MCF 10A (cell line): ENCODE measurements around the gene FSD1. TPM values are rescaled to one million over a fixed set of nuclear protein-coding genes. Genes with fewer than 3 reads are reported as not detected.

Experiments
- BruUV-seq: library from RNA; stranded (reverse); fragments of 400-500 nt; replicated peaks from 2 replicates; lab custom pipeline; 2021; lab: Mats Ljungman, UMichigan
- CTCF ChIA-PET: fragments of 300-600 bp; sonication (Branson Sonifier 250); formaldehyde crosslinking; extraction: SDS; loops from one replicate; lab custom pipeline; 2021; ENCODE audit warnings: antibody characterized with exemption, inconsistent platforms; lab: Yijun Ruan, JAX
- POLR2A ChIA-PET: fragments of 300-600, 350-650 bp; sonication (Branson Sonifier 250); formaldehyde crosslinking; extraction: SDS; loops from one replicate; lab custom pipeline; 2020; ENCODE audit warnings: antibody characterized with exemption, inconsistent platforms; lab: Yijun Ruan, JAX
- DNase-seq: peaks from one replicate; pipeline ENCODE4 v3.0.0-alpha.2; 2018; ENCODE audit not compliant: unreplicated experiment
- H3K27ac Mint-ChIP-seq: one replicate; pipeline ENCODE4 v1.8.0; 2022; ENCODE audit warnings: mild to moderate bottlenecking, low read depth, mixed read lengths; ENCODE audit not compliant: unreplicated experiment
- H3K27me3 Mint-ChIP-seq: one replicate; pipeline ENCODE4 v1.8.0; 2022; ENCODE audit warnings: mixed read lengths; ENCODE audit not compliant: insufficient read depth, unreplicated experiment
- H3K36me3 Mint-ChIP-seq: one replicate; pipeline ENCODE4 v1.8.0; 2022; ENCODE audit warnings: mild to moderate bottlenecking, moderate library complexity, mixed read lengths; ENCODE audit not compliant: insufficient read depth, unreplicated experiment
- H3K4me1 Mint-ChIP-seq: one replicate; pipeline ENCODE4 v1.8.0; 2022; ENCODE audit warnings: mixed read lengths; ENCODE audit not compliant: insufficient read depth, unreplicated experiment
- H3K4me3 Mint-ChIP-seq: one replicate; pipeline ENCODE4 v1.8.0; 2022; ENCODE audit warnings: mild to moderate bottlenecking, moderate library complexity, mixed read lengths; ENCODE audit not compliant: unreplicated experiment
- H3K9me3 Mint-ChIP-seq: one replicate; pipeline ENCODE4 v1.8.0; 2022; ENCODE audit warnings: mixed read lengths; ENCODE audit not compliant: unreplicated experiment
- CTCF ChIP-seq: fragments of 200-600 bp; IDR thresholded peaks from one replicate; pipeline ENCODE4 v1.8.0; 2022; ENCODE audit warnings: antibody characterized with exemption, mild to moderate bottlenecking; ENCODE audit not compliant: unreplicated experiment
- intact Hi-C: fragments of 100-400 bp; cut with micrococcal nuclease; formaldehyde crosslinking; loops from 2 replicates; pipeline ENCODE4 v1.14.1; 2022
- total RNA-seq: library from RNA; stranded (reverse); gene quantifications from 2 replicates; pipeline ENCODE4 v1.2.3, GENCODE V29; 2022

The FSD1 gene
- total RNA-seq, 1 experiment from 2014 or later, result not detected

GRCh38 chr19:4301590-4302242 lies 2.7 kb upstream of the FSD1 start:
- TF ChIP-seq CTCF, result no peak
- Mint-ChIP-seq H3K36me3 (no peaks in the 10 kb centered on the region), H3K9me3 (no peaks in the 10 kb centered on the region), H3K4me1 (no peaks in the 10 kb centered on the region), H3K27me3 (peaks cover 15% of the 10 kb centered on the region), H3K4me3 (no peak overlapping the region), H3K27ac (no peak overlapping the region)
- no peak for DNase-seq
- BruUV-seq, result no TSS peak
- CTCF ChIA-PET, result interaction anchor here (0.6 kb wide), 1 partner anchor 12 kb away, joined by 3 read pairs; no protein-coding TSS in a partner anchor
- POLR2A ChIA-PET, result no interaction called here
- intact Hi-C loops, result no loop called here

GRCh38 chr19:4302243-4302640 lies 2.2 kb upstream of the FSD1 start, which contains the start of gene TMIGD2:
Gene TMIGD2 (minus strand): TSS chr19:4302389. CDS start chr19:4302385, 4 bp downstream.
- ChIA-PET POLR2A (no interaction called here), CTCF (interaction anchor here (0.6 kb wide), 1 partner anchor 12 kb away, joined by 3 read pairs; no protein-coding TSS in a partner anchor)
- no peak for TF ChIP-seq CTCF
- DNase-seq, result no peak
- Mint-ChIP-seq H3K4me1 (no peaks in the 10 kb centered on the region), H3K4me3 (no peak within 1 kb of the TSS), H3K9me3 (no peaks in the 10 kb centered on the region), H3K36me3 (no peaks in the 10 kb centered on the region), H3K27ac (no peak within 1 kb of the TSS), H3K27me3 (peaks cover 20% of the 10 kb centered on the region)
- BruUV-seq, result no TSS peak
- intact Hi-C loops, result no loop called here

GRCh38 chr19:4303819-4304537 lies 420 bp upstream of the FSD1 start:
- no peak for DNase-seq
- Mint-ChIP-seq H3K36me3 (no peaks in the 10 kb centered on the region), H3K9me3 (no peaks in the 10 kb centered on the region), H3K4me3 (no peak overlapping the region), H3K27ac (no peak overlapping the region), H3K4me1 (no peaks in the 10 kb centered on the region), H3K27me3 (peaks cover 20% of the 10 kb centered on the region)
- intact Hi-C loops, result no loop called here
- BruUV-seq, result no TSS peak
- TF ChIP-seq CTCF, result no peak
- ChIA-PET CTCF (interaction anchor here (1.2 kb wide), 1 partner anchor 37 kb away, joined by 3 read pairs; no protein-coding TSS in a partner anchor), POLR2A (no interaction called here)

GRCh38 chr19:4305257-4305612 lies 837 bp downstream of the FSD1 start:
- peaks cover 20% of the 10 kb centered on the region for H3K27me3 Mint-ChIP-seq
- ChIA-PET POLR2A (no interaction called here), CTCF (interaction anchor here (1.3 kb wide), 1 partner anchor 220 kb away, joined by 3 read pairs; no protein-coding TSS in a partner anchor)
- H3K9me3 Mint-ChIP-seq, result no peaks in the 10 kb centered on the region
- no peak for DNase-seq
- H3K4me3 Mint-ChIP-seq, result no peak overlapping the region
- BruUV-seq, result no TSS peak
- no peak for TF ChIP-seq CTCF
- H3K27ac Mint-ChIP-seq, result no peak overlapping the region
- H3K36me3 Mint-ChIP-seq, result no peaks in the 10 kb centered on the region
- intact Hi-C loops, result no loop called here
- H3K4me1 Mint-ChIP-seq, result no peaks in the 10 kb centered on the region
